ENCODE results near the gene CD4.

Gene CD4

GRCh38 chr12:6827982-6828780 is 38.9 kb downstream of the CD4 start, which contains the start of gene P3H3:
TSS of gene P3H3 (plus strand) at chr12:6828407. CDS start at chr12:6828441, 34 bp downstream.
- DNase-seq (ENCODE audit: low read depth in 1 of 2, low spot score in 1 of 2): no peak

GRCh38 chr12:6828781-6829535 is 39.6 kb downstream of the CD4 start:
- peak in 1 of 2 donors; percentile 47 for DNase-seq (ENCODE audit: low read depth in 1 of 2, low spot score in 1 of 2)

GRCh38 chr12:6829536-6830220 is 40.4 kb downstream of the CD4 start:
- DNase-seq (ENCODE audit: low read depth in 1 of 2, low spot score in 1 of 2): no peak

GRCh38 chr12:6830286-6830890 is 41.1 kb downstream of the CD4 start:
- DNase-seq (ENCODE audit: low read depth in 1 of 2, low spot score in 1 of 2): no peak

GRCh38 chr12:6830999-6831398 is 41.7 kb downstream of the CD4 start:
- no peak for DNase-seq (ENCODE audit: low read depth in 1 of 2, low spot score in 1 of 2)

GRCh38 chr12:6831450-6831995 is 42.2 kb downstream of the CD4 start:
- no peak for DNase-seq (ENCODE audit: low read depth in 1 of 2, low spot score in 1 of 2)

GRCh38 chr12:6832125-6832524 is 42.8 kb downstream of the CD4 start:
- no peak for DNase-seq (ENCODE audit: low read depth in 1 of 2, low spot score in 1 of 2)

GRCh38 chr12:6833189-6833890 is 44.0 kb downstream of the CD4 start:
- no peak for DNase-seq (ENCODE audit: low read depth in 1 of 2, low spot score in 1 of 2)

- DNase-seq (ENCODE audit: low read depth in 1 of 2, low spot score in 1 of 2): no peak
These were observed 44.9 kb downstream of the CD4 start for GRCh38 chr12:6834254-6834653.

GRCh38 chr12:6834873-6835272 is 45.5 kb downstream of the CD4 start:
- DNase-seq (ENCODE audit: low read depth in 1 of 2, low spot score in 1 of 2): no peak

GRCh38 chr12:6836851-6837250 is 47.5 kb downstream of the CD4 start:
- DNase-seq (ENCODE audit: low read depth in 1 of 2, low spot score in 1 of 2): no peak

- DNase-seq (ENCODE audit: low read depth in 1 of 2, low spot score in 1 of 2): no peak
These were observed 48.2 kb downstream of the CD4 start for GRCh38 chr12:6837370-6838060.

GRCh38 chr12:6838854-6839253 is 49.5 kb downstream of the CD4 start:
- DNase-seq (ENCODE audit: low read depth in 1 of 2, low spot score in 1 of 2): no peak

- no peak for DNase-seq (ENCODE audit: low read depth in 1 of 2, low spot score in 1 of 2)
These were observed 50.3 kb downstream of the CD4 start for GRCh38 chr12:6839482-6840201.

- no peak for DNase-seq (ENCODE audit: low read depth in 1 of 2, low spot score in 1 of 2)
These were observed 51.0 kb downstream of the CD4 start for GRCh38 chr12:6840330-6840729.

- DNase-seq (ENCODE audit: low read depth in 1 of 2, low spot score in 1 of 2): no peak
These were observed 51.6 kb downstream of the CD4 start, which contains the start of gene GNB3 for GRCh38 chr12:6840761-6841515. TSS of gene GNB3 (plus strand) at chr12:6840925. CDS start at chr12:6841288, 363 bp downstream.

- no peak for DNase-seq (ENCODE audit: low read depth in 1 of 2, low spot score in 1 of 2)
These were observed 52.7 kb downstream of the CD4 start for GRCh38 chr12:6842075-6842474.

GRCh38 chr12:6843118-6843902 is 54.0 kb downstream of the CD4 start:
- DNase-seq (ENCODE audit: low read depth in 1 of 2, low spot score in 1 of 2): no peak
